Neutrophil (primary cell): ENCODE data around the gene ISG15.

Experiments used
- H3K27ac ChIP-seq: fragments of 200-600 bp; sonication (generic); 2 replicates; pipeline ENCODE4 v1.5.1; 2016; ENCODE audit warnings: mild to moderate bottlenecking, moderate library complexity
- H3K27me3 ChIP-seq: fragments of 200-600 bp; sonication (generic); 2 replicates; pipeline ENCODE4 v1.6.0; 2016; ENCODE audit warnings: mild to moderate bottlenecking
- H3K36me3 ChIP-seq: fragments of 200-600 bp; sonication (generic); 2 replicates; pipeline ENCODE4 v1.5.1; 2017
- H3K4me1 ChIP-seq, 2 experiments: fragments of 200-600 bp in 1 of 2; sonication (generic) in 1 of 2; 1 replicate in 1 of 2; 2 replicates in 1 of 2; pipeline versions ENCODE4 v1.5.1 to v1.6.1; 2013 to 2016; ENCODE audit warnings: low read depth in 1 of 2, low read length in 1 of 2, mild to moderate bottlenecking in 1 of 2, moderate library complexity in 1 of 2; ENCODE audit not compliant: control insufficient read depth in 1 of 2, insufficient read depth in 1 of 2
- H3K4me3 ChIP-seq, 2 experiments: fragments of 200-600 bp in 1 of 2; sonication (generic) in 1 of 2; 1 replicate in 1 of 2; 2 replicates in 1 of 2; pipeline ENCODE4 v1.5.1; 2013 to 2016; ENCODE audit warnings: low read depth in 1 of 2, low read length in 1 of 2, mild to moderate bottlenecking in 1 of 2, moderate library complexity in 1 of 2
- H3K9me3 ChIP-seq: fragments of 200-600 bp; sonication (generic); 2 replicates; pipeline ENCODE4 v1.5.1; 2016
- TF ChIP-seq, protein P1 (sequence below): fragments of 200-600 bp; sonication (generic); IDR thresholded peaks from 2 replicates; pipeline ENCODE4 v1.5.1; 2016; ENCODE audit warnings: antibody characterized with exemption

ISG15 gene

DNA sequence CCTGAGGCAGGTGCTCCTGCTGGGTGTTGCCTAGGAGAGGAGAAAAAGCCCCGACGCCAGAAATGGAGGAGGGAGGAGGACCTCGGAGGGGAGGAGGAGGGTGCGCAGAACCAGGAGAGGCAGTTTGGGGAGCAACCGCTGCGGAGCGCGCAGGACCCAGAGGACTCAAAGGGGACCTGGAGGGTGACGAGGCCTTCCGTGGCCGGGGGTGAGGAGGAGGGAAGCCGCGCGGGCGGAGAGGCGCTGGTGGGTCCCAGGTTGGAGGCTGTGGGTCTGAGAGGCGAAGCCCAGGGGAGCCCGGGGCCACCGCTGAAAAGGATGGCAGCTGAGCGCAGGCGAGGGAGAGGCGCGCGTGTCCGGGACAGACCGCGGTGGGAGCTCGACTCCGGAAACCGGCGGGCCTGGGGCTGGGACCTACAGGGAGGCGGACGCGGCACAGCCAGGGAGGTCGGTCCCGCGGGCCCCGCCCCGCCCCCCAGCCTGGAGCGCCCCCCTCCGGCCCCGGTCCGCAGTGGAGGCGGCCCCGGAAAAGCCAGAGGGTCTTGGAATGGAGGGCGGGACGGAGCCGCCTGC lies 45.7 kb downstream of the ISG15 start:
- H3K36me3 ChIP-seq = no peaks in the 10 kb centered on the region
- no peaks in the 10 kb centered on the region for H3K9me3 ChIP-seq
- TF ChIP-seq, protein P1, sequence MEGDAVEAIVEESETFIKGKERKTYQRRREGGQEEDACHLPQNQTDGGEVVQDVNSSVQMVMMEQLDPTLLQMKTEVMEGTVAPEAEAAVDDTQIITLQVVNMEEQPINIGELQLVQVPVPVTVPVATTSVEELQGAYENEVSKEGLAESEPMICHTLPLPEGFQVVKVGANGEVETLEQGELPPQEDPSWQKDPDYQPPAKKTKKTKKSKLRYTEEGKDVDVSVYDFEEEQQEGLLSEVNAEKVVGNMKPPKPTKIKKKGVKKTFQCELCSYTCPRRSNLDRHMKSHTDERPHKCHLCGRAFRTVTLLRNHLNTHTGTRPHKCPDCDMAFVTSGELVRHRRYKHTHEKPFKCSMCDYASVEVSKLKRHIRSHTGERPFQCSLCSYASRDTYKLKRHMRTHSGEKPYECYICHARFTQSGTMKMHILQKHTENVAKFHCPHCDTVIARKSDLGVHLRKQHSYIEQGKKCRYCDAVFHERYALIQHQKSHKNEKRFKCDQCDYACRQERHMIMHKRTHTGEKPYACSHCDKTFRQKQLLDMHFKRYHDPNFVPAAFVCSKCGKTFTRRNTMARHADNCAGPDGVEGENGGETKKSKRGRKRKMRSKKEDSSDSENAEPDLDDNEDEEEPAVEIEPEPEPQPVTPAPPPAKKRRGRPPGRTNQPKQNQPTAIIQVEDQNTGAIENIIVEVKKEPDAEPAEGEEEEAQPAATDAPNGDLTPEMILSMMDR = no peak
- H3K27ac ChIP-seq = no peak overlapping the region
- peak overlapping the region in 1 of 2 experiments; percentile 49 for H3K4me3 ChIP-seq
- peaks cover 82% of the 10 kb centered on the region for H3K27me3 ChIP-seq
- peaks cover 6 to 11% of the 10 kb centered on the region in 2 experiments for H3K4me1 ChIP-seq

- peaks cover 88% of the 10 kb centered on the region for H3K27me3 ChIP-seq
- no peaks in the 10 kb centered on the region for H3K36me3 ChIP-seq
- H3K27ac ChIP-seq = no peak overlapping the region
- H3K4me1 ChIP-seq = peaks cover 6 to 11% of the 10 kb centered on the region in 2 experiments
- TF ChIP-seq, protein P1 = no peak
- peak overlapping the region; percentile 40 to 49 for H3K4me3 ChIP-seq
- no peaks in the 10 kb centered on the region for H3K9me3 ChIP-seq
Observed at GRCh38 chr1:1059494-1060280, 46.4 kb downstream of the ISG15 start.

DNA sequence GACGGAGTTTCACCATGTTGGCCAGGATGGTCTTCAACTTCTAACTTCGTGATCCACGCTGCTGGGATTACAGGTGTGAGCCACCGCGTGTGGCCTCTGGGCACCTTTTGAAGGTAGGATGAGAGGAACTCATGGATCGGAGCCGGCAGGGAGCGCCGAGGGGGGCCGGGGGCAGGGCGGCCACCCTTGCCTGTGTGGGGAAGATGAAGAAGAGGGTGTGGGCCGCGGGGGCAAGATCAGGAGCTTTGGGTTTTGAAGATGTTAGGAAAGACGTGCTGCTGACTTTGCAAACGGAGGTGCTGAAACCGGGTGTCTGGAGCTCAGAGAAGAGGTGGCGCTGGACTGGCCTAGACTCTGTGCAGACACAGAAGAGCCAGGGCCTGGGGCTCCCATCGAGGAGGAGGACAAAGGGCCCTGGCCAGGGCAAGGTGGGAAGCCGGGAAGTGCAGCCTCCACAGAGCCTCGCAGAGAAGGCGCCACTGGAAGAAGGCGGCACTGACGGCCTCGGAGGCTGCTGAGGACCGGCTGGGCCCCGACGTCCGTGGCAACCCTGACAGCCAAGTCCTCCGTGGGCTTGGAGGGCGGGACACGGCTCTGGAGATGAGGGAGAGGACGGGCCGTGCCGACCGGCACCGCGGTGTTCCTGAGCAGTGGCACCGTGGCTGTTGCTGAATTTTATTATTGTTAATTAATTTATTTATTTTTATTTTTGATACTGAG lies 47.1 kb downstream of the ISG15 start:
- TF ChIP-seq, protein P1 = no peak
- H3K4me3 ChIP-seq = no peak overlapping the region
- peaks cover 6 to 11% of the 10 kb centered on the region in 2 experiments for H3K4me1 ChIP-seq
- H3K36me3 ChIP-seq = no peaks in the 10 kb centered on the region
- H3K27me3 ChIP-seq = peaks cover 93% of the 10 kb centered on the region
- H3K27ac ChIP-seq = no peak overlapping the region
- no peaks in the 10 kb centered on the region for H3K9me3 ChIP-seq

DNA sequence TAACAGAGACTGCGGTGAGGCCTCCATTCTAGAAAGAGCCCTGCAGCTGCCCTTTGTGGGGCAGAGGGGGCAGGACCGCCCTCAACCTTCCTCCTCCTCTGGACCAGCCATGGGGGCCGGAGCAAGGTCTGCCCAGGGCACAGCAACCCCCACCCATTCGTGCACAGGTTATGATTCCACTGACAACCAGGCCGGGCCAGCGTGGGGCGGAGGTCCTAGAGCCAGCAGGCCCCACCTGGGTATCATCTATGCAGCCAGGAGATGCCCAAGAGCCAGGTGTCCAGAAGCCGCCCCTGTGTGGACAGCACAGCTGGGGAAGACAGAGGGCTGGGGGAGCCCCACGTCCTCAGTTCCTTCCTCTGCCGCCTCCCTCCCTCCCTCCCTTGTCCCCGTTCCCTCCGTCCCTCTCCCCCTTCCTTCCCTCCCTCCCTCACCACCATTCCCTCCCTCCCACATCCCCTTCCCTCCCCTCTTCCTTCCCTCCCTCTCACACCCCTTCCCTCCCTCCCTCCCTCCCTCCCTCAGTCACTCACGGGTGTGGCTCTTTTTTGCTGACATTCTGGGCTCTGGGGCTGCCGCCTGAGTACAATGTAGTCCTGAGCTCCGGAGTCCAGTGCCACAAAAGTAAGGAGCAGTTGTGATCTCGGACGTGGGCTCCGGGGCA lies 48.5 kb downstream of the ISG15 start:
- Histone ChIP-seq H3K27me3 (peaks cover 97% of the 10 kb centered on the region), H3K9me3 (no peaks in the 10 kb centered on the region), H3K4me3 (no peak overlapping the region), H3K4me1 (peaks cover 6 to 11% of the 10 kb centered on the region in 2 experiments), H3K27ac (no peak overlapping the region), H3K36me3 (no peaks in the 10 kb centered on the region)
- TF ChIP-seq, protein P1 = no peak

DNA sequence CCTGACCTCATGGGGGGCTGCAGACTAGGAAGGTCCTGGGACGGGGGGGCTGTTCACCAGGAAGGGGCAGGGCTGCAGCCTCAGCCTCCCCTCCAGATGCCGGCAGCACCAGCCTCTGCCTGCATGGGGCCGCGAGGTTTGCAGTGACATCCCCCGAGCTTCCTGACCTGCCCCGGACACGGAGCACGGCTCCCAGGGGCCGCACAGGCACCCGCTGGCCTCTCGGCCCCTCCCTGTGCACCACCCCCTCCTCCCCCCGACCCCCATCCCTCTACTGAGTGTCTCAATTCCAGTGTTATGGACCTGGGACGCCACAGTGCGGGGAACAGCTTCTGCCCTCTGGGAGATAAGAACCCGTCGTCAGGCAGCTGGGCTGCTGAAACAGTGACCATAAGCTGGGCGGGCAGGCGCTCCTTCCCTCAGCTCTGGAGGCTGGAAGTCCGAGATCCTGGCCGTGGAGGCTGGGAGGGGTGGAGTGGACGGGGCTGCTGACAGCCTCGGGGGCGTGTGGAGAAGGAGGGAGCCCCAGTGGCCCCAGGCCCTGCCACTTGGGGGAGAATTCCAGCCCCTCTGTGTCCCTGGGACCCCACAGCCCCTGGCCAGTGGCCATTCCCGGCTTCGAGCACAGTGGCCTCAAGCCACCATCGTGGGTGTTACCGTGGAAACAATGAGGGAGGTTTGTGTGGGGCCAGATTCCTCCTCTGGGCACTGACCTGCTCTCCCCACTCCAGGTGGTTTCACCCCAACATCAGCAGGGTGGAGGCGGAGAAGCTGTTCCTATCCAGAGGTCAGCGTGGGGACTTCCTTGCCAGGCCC lies 49.3 kb downstream of the ISG15 start:
- H3K4me1 ChIP-seq = peaks cover 6 to 11% of the 10 kb centered on the region in 2 experiments
- TF ChIP-seq, protein P1 = no peak
- peaks cover 97% of the 10 kb centered on the region for H3K27me3 ChIP-seq
- H3K9me3 ChIP-seq = no peaks in the 10 kb centered on the region
- no peak overlapping the region for H3K27ac ChIP-seq
- H3K36me3 ChIP-seq = no peaks in the 10 kb centered on the region
- H3K4me3 ChIP-seq = no peak overlapping the region
